Measurements from ENCODE around the gene SMIM30.

SMIM30 gene

DNA sequence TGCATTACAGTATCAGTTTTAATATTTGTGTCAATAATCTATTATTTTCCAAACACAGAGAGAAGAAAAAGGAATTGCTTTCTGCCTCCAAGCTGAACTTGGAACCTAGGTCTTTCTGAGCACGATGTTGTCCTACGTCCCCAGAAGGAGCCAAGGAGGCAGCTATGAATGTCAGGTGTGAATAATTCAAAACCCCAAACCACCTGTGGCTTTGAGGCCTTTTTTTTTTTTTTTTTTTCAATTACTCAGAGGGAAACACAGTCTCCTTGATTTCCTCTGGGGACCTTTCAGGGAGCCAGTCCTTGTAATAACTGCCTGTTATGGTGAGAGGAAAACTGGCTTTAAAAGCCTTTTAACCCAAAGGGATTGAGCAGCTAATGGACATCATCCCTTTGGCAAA lies 40.0 kb downstream of the SMIM30 start:
- no peaks in the 10 kb centered on the region for H3K9me3 ChIP-seq (ENCODE audit: low read depth, low read length)
- no peak overlapping the region for H3K4me3 ChIP-seq
- DNase-seq (ENCODE audit: low read depth, low spot score) = no peak
- H3K9ac ChIP-seq (ENCODE audit: insufficient read length) = no peak overlapping the region
- H3K36me3 ChIP-seq (ENCODE audit: insufficient read depth, low read length) = no peaks in the 10 kb centered on the region
- H3K27ac ChIP-seq = no peak overlapping the region
- no peak for TF ChIP-seq FOXP2 (optimal IDR thresholded peaks at IDR 0.05; ENCODE audit: control extremely low read depth, extremely low read length, insufficient read depth)
- no peak for TF ChIP-seq EZH2 (IDR thresholded peaks at IDR 0.05)
- TF ChIP-seq POLR2AphosphoS5 (IDR thresholded peaks at IDR 0.05; ENCODE audit: borderline replicate concordance, low read depth, low read length) = no peak

DNA sequence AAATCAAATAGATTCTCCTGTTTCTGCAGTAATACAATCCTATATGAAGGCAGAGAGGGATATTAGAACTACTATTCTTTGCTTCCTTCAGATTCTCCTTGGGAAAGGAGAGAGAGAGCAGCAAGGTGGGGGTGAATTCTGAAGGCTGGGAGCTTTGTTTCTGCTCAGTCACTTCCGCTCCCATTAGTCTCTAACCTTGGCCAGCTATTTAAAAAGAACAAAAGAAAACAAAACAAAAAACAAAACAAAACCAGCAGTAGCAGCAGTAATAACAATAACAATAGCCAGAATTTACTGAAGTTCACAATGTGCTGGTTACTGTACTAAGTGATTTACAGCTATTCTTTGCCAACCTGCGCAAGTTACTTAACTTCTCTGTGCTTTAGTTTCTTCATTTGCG lies 41.7 kb downstream of the SMIM30 start:
- Histone ChIP-seq H3K36me3 (ENCODE audit: insufficient read depth, low read length) (no peaks in the 10 kb centered on the region), H3K9me3 (ENCODE audit: low read depth, low read length) (no peaks in the 10 kb centered on the region), H3K27ac (no peak overlapping the region), H3K9ac (ENCODE audit: insufficient read length) (no peak overlapping the region), H3K4me3 (no peak overlapping the region)
- DNase-seq (ENCODE audit: low read depth, low spot score) = no peak
- TF ChIP-seq EZH2 (IDR thresholded peaks at IDR 0.05) = no peak
- no peak for TF ChIP-seq POLR2AphosphoS5 (IDR thresholded peaks at IDR 0.05; ENCODE audit: borderline replicate concordance, low read depth, low read length)
- TF ChIP-seq FOXP2 (optimal IDR thresholded peaks at IDR 0.05; ENCODE audit: control extremely low read depth, extremely low read length, insufficient read depth) = no peak

DNA sequence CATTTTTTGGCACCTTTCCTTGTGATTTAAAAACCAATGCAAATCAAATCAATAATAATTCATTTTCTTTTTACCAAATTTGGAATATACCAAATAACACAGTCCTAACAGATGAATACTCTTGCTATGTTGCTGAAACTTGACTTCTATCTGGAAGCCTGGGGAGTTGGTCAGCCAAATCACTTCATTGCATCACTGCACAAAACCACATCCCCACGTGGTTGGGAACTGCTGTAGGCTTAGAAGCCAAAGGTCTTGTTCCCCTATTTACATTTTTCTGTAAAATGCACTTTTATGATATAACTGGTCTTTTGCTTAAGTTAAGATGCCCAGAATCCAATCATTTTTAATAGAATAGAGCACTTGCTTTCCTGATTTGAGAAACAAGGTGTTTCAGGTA lies 46.9 kb downstream of the SMIM30 start:
- Histone ChIP-seq H3K9ac (ENCODE audit: insufficient read length) (no peak overlapping the region), H3K36me3 (ENCODE audit: insufficient read depth, low read length) (no peaks in the 10 kb centered on the region), H3K9me3 (ENCODE audit: low read depth, low read length) (no peaks in the 10 kb centered on the region), H3K4me3 (no peak overlapping the region), H3K27ac (no peak overlapping the region)
- no peak for DNase-seq (ENCODE audit: low read depth, low spot score)
- TF ChIP-seq EZH2 (IDR thresholded peaks at IDR 0.05) (no peak), POLR2AphosphoS5 (IDR thresholded peaks at IDR 0.05; ENCODE audit: borderline replicate concordance, low read depth, low read length) (no peak), FOXP2 (optimal IDR thresholded peaks at IDR 0.05; ENCODE audit: control extremely low read depth, extremely low read length, insufficient read depth) (no peak)
